Diencephalon (tissue), 1 donor: ENCODE results near the gene TCTN2. TPM values are rescaled to one million over a fixed set of nuclear protein-coding genes. Genes with fewer than 3 reads are reported as not detected.

Experiments used
- total RNA-seq: library from RNA; depleted of rRNA; stranded (reverse); fragments of >200 nt; gene quantifications from one replicate; pipeline ENCODE4 v1.2.3, GENCODE V29; 2014

The TCTN2 gene
- total RNA-seq, result 33.0 TPM

DNA sequence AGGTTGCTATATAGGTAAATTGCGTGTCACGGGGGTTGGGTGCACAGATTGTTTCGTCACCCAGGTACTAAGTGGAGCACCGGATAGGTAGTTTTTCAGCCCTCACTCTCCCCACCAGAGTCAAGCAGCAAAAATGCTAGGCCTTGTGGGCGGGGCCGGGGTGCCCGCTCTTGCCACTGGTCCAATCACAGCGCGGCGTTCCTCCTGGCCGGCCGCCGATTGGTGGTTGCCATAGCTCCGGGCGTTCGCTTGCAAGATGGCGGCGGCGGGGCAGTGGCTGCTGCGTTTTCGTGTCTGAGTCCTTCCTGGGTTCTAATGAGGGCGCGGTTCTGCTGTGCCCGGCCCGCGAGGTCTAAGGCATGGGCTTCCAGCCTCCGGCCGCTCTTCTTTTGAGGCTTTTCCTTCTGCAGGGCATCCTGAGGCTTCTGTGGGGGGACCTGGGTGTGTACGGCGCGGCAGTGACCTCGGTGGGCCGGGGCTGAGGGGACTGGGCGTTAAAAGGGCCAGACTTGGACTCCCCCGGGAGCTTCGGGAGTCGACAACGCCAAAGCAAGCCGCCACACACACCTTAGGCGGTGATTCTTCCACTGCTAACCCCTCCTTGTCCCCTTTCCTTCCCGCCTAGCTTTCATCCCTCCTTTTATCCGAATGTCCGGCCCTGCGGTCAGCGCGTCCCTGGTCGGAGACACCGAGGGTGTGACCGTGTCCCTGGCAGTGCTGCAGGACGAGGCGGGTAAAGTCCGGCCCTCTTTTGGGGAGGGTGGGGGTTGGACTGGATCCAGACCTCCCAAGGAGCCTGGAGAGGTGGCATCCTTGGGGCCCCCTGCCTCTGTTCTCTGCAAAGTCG is at the start of gene TCTN2:
TSS of gene TCTN2 (plus strand) at position 232 of the 847 bp plus-strand sequence. CDS start at position 360, 128 bp downstream.

DNA sequence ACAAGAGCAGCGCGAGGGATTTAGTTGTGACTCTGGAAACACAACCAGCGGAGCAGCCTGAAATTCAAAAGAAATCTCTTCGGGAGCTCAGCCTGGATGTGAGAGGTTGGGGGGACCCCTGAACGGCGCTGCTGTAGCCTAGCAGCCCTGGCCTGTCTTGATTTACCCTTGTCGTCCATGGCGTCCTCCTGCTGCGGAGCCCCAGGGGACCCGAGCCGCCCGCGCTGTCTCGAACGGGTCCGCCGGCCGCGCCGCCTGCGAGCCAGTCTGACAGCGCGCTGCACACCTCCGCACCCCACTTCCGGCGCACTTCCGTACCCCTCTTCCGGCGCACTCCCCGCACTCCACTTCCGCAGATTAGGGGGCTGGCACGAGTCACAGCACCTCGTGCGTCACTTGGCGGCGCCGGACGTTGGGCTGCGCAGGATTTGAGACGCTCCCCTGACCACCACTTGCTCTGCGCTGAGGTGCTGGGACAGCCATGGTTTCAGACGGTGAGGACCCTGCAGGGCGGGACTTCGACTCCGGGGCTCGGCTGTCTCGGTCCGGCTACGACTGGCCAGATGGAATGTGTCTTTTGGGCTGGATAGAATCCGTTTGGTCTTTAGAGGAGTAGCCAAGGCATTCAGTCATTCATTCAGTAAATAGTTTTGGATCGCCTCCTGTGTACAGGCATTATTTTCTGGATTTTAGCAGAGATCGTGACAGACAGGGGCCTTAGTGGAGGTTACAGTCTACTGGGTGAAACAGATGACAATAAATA is 37.4 kb upstream of the TCTN2 start, which contains the start of the genes EIF2B1 and GTF2H3:
TSS of gene EIF2B1 (minus strand) at position 308 of the 763 bp plus-strand sequence. CDS start at position 179, 129 bp downstream.
TSS of gene GTF2H3 (plus strand) at position 451 of the 763 bp plus-strand sequence. CDS start at position 482, 31 bp downstream.

Other genes starting within 250 kb of the TCTN2 start
- 1.8 TPM for gene RILPL2, start 234.4 kb upstream of the TCTN2 start, total RNA-seq
- 24.7 TPM for gene SNRNP35, start 213.0 kb upstream of the TCTN2 start, total RNA-seq
- gene RILPL1, start 137.4 kb upstream of the TCTN2 start, total RNA-seq, result 6.2 TPM
- gene TMED2, start 86.6 kb upstream of the TCTN2 start, total RNA-seq, result 213 TPM
- 19.8 TPM for gene DDX55, start 69.0 kb upstream of the TCTN2 start, total RNA-seq
- 26.8 TPM for gene EIF2B1, start 37.4 kb upstream of the TCTN2 start, total RNA-seq
- 32.5 TPM for gene GTF2H3, start 37.3 kb upstream of the TCTN2 start, total RNA-seq
- gene ATP6V0A2, start 41.2 kb downstream of the TCTN2 start, total RNA-seq, result 20.1 TPM
- gene DNAH10, start 91.2 kb downstream of the TCTN2 start, total RNA-seq, result 5.3 TPM